ENCODE results near the gene MYH15. TPM values are rescaled to one million over a fixed set of nuclear protein-coding genes. Genes with fewer than 3 reads are reported as not detected.

MYH15 gene
- polyA plus RNA-seq, 3 donors = 0.08 to 0.22 TPM; not detected in 1

DNA sequence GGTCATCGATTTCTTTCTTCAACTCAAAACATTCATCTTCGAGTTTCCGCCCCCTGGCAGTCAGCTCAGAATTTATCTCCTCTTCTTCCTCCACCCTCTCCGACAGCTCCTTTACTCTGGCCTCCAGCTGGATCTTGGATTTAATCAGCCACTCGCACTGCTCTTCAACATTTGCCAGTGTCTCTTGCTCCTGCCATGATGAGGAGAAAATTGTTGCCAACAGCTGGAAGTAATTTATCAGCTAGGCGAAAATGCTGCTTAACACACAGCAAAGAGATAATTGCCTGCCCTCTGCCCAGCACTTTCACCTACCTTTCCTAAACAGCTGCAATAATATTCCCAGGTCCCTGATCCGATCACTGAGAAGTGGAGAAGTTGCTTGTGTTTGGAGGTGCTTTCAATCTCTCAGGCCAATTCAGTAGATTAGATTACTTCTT, 69.3 kb downstream of the MYH15 start:
- 59 to 69% (median 63%) methylated on average over 7 of the region's 7 CpGs for WGBS, 3 donors
- H3K27ac ChIP-seq (ENCODE audit: low read depth, low read length) = no peak overlapping the region

DNA sequence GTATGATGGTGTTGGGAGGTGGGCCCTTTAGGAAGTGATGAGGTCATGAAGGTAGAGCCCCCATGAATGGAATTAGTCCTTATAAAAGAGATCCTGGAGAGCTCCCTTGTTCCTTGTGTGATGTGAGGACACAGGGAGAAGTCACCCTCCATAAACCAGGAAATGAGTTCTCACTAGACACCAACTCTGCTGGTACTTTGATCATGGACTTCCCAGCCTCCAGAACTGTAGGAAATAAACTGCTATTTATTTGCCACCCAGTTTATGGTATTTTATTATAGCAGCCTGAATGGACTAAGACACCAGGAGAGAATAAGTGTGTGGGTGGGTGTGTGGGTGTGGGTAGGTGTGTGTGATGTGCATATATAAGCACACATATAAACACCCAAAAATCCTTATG, 71.9 kb downstream of the MYH15 start:
- H3K27ac ChIP-seq (ENCODE audit: low read depth, low read length) = no peak overlapping the region

DNA sequence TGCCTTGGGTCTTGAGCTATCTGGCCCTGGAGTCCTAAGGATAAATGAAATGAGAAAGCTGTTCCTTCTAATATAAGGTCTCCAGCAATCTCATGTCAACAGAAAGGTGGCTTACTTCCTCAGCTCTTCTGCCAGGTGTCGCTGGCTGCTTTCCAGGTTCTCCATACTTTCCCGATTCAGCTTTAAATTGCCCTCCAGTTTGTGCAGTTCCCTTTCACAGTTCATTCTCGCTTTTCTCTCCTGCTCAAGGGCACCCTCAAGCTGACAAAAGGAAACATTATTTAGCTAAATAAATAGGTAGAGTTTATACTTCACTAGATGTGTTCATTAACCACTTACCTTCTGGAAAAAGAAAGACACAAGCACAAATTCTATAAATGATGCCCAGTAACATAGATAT, 73.0 kb downstream of the MYH15 start:
- WGBS, 3 donors = 17 to 64% (median 22%) methylated on average over 3 of the region's 3 CpGs
- no peak overlapping the region for H3K27ac ChIP-seq (ENCODE audit: low read depth, low read length)

GRCh38 chr3:108433928-108434327, 76.5 kb downstream of the MYH15 start:
- 50 to 92% (median 76%) methylated on average over 1 of the region's 1 CpG for WGBS, 3 donors
- H3K27ac ChIP-seq (ENCODE audit: low read depth, low read length) = no peak overlapping the region

DNA sequence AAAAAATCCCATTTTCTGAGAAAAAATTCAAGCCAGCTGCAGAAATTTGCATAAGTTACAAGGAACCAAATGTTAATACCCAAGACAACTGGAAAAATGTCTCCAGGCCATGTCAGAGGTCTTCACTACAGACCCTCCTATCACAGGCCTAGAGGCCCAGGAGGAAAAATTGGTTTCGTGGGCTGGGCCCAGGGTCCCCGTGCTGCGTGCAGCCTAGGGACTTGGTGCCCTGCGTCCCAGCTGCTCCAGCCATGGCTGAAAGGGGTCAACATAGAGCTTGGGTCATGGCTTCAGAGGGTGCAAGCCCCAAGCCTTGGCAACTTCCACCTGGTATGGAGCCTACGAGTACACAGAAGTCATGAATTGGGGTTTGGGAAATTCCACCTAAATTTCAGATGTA, 78.0 kb downstream of the MYH15 start:
- WGBS, 3 donors = 84 to 93% (median 86%) methylated on average over 5 of the region's 5 CpGs
- no peak overlapping the region for H3K27ac ChIP-seq (ENCODE audit: low read depth, low read length)

DNA sequence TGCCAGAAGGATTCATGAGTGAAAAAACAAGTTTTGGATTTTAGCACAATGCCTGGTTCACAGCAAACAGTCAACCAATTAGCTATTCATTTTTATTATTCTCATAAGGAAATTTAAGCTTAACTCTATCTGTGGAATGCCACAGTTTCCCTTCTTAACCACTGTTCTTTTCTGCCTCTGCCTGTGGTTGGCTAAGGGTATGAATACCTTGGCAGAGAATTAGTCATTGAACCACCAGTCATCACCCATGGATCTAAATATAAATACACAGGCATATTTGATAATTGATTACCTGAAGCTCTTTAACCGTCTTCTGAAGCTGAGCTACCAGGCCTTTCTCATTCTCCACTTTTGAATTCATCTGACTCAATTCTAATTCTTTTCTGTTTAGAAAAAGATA, 79.9 kb downstream of the MYH15 start:
- 95 to 99% (median 96%) methylated on average over 1 of the region's 1 CpG for WGBS, 3 donors

DNA sequence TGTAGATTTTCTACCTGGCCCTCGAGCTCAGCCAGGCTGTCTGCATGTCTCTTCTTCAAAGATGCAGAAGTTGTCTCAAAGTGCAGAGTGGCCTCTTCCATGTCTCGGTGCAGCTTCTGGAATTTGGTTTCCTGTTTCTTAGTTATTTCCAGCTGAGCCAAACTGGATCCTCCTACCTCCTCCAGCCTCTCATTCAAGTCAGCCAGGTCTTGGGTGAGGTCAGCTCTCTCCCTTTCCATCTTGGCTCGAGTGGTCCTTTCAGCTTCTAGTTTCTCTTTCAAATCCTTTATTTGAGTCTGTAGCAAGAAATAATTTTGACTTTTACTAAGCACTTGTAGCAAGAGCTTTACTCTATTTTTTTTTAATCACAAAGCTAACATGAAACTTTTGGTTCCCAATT, 81.8 kb downstream of the MYH15 start:
- WGBS, 3 donors = 41 to 72% (median 43%) methylated on average over 3 of the region's 3 CpGs
- H3K27ac ChIP-seq (ENCODE audit: low read depth, low read length) = no peak overlapping the region

More for the DNA sequence above, 79.9 kb downstream of the MYH15 start:
- no peak overlapping the region for H3K27ac ChIP-seq (ENCODE audit: low read depth, low read length)

DNA sequence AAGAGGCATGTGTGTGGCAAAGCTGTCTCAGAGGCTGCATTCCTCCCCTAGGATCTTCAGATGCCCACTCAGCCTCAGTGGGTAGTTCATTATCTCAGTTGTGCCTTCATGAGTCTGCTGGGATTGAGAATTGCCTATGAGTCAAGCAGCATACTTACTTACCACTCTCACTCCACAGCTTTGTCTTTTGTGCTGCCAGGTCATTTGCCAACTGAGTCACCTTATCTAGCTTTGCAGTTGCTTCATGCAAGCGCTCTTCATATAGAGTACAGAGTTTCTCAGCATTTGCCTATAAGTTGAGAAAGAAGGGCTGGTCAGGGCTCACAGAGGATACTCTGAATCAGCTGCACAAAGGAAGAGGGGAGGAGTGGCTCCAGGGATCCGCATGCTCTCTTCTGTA, 89.5 kb downstream of the MYH15 start:
- no peak overlapping the region for H3K27ac ChIP-seq (ENCODE audit: low read depth, low read length)
- 96 to 98% (median 98%) methylated on average over 2 of the region's 2 CpGs for WGBS, 3 donors

- 91 to 96% (median 93%) methylated on average over 4 of the region's 4 CpGs for WGBS, 3 donors
- no peak overlapping the region for H3K27ac ChIP-seq (ENCODE audit: low read depth, low read length)
Observed at GRCh38 chr3:108416111-108416869, 94.1 kb downstream of the MYH15 start.

- 46 to 75% (median 54%) methylated on average over 3 of the region's 3 CpGs for WGBS, 3 donors
- no peak overlapping the region for H3K27ac ChIP-seq (ENCODE audit: low read depth, low read length)
Observed at GRCh38 chr3:108415661-108416060, 94.7 kb downstream of the MYH15 start.

DNA sequence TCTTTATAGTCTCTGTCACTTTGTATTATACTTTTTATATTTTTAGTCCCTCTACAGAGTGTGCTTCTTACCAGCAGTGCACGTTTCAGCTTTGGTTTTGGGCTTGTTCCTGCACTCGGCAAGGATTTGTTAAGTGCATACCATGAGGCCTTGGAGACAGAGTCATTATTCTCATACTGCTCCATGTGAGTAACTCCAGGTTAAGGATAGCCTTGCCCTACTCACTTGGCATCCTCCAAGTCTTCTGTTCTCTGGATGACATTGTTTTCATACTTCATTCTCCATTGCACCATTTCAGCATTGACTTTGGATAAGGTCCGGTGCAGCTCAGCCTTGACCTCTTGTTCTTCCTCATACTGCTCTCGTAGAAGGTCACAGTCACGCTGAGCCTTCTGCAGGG, 96.4 kb downstream of the MYH15 start:
- WGBS, 3 donors = 82 to 92% (median 89%) methylated on average over 5 of the region's 5 CpGs
- H3K27ac ChIP-seq (ENCODE audit: low read depth, low read length) = no peak overlapping the region

- WGBS, 3 donors = 70 to 96% (median 93%) methylated on average over 6 of the region's 6 CpGs
- no peak overlapping the region for H3K27ac ChIP-seq (ENCODE audit: low read depth, low read length)
Observed at GRCh38 chr3:108412121-108412750, 98.2 kb downstream of the MYH15 start.

DNA sequence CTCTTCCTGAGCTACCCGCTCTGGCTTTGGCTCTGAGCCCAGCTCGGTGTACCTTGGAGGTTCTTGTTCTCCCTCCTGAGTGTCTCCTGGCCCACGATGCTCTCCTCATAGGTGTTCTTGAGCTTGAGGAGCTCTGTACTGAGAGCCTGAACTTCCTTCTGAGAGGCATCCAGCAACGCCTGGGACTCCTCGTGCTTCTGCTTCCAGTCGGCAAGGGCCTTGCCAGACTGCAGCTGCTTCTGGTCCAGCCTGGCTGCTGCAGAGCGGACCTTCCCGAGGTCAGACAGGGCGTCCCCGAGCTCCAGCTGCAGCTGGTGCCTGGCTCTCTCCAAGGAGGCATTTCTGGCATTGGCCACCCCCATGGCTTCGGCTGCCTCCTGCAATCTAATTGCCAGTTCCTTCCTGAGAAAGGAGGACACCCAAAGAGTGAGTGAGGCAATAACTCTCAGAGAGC, 99.8 kb downstream of the MYH15 start:
- no peak overlapping the region for H3K27ac ChIP-seq (ENCODE audit: low read depth, low read length)
- 74 to 94% (median 80%) methylated on average over 11 of the region's 11 CpGs for WGBS, 3 donors

DNA sequence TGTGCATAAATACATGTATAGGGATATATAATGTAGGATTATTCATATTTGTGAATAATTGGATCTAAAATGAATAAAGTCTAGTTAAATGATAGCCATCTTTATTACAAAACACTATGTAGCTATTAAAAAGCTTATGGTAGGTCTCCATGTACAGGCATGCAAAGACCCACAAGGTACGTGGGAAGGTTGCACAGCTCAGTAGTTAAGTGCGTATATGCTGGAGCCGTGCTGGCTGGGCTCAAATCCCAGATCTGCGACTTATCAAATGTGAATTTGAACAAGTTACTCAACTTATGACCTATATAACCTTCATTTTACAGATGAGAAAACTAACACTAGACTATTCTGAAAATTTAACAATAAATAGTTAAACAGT, 100.6 kb downstream of the MYH15 start:
- no peak overlapping the region for H3K27ac ChIP-seq (ENCODE audit: low read depth, low read length)
- 91 to 95% (median 94%) methylated on average over 4 of the region's 4 CpGs for WGBS, 3 donors

DNA sequence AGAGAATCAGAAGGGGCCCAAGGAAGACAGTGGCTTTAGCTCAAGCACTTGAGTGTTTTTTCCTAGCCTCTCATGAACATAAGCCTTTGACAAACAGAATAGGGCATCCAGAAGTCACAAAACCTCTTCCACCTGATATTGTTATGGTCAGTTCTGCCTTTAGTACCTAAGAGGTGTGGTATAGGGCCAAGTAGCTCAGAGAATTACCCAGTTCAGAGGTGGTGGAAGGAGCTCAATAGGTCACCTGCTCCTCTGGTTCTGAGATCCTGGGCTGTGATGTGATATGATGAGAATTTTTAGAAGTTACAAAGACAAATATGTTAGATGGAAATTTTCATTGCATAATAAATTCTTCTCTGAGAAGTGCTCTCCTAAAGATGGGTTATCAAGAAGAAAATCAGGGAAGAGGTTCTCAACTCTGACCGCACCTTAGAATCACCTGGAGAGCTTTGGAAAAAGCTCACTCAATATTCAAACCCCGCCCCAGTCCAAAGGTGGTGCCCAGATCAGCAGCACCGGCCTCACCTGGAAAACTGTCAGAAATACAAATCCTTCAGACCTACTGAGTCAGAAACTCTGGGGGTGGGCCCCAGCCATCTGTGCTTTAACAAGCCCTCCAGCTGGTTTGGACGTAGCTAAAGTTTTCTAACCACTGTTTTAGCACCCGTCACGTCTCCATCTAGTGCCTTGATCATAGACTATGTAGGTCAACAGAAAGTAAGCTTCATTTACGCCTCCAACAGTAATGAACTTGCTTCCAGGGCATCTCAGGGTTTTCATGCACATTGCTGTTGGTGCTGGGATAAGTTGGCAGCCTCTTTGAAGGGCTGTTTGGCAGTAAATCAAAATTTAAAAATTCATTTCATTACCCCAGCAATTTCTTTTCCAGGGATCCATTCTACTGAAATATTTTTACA, 101.3 kb downstream of the MYH15 start:
- H3K27ac ChIP-seq (ENCODE audit: low read depth, low read length) = no peak overlapping the region
- WGBS, 3 donors = 85 to 93% (median 89%) methylated on average over 7 of the region's 7 CpGs

- no peak overlapping the region for H3K27ac ChIP-seq (ENCODE audit: low read depth, low read length)
- WGBS, 3 donors = 38 to 79% (median 44%) methylated on average over 3 of the region's 3 CpGs
Observed at GRCh38 chr3:108407886-108408285, 102.5 kb downstream of the MYH15 start.

- WGBS, 3 donors = 18 to 69% (median 30%) methylated on average over 7 of the region's 7 CpGs
- H3K27ac ChIP-seq (ENCODE audit: low read depth, low read length) = no peak overlapping the region
Observed at GRCh38 chr3:108406661-108407206, 103.7 kb downstream of the MYH15 start.

GRCh38 chr3:108406063-108406660, 104.2 kb downstream of the MYH15 start:
- no peak overlapping the region for H3K27ac ChIP-seq (ENCODE audit: low read depth, low read length)
- 56 to 87% (median 73%) methylated on average over 3 of the region's 3 CpGs for WGBS, 3 donors
